ENCODE results near the gene SH2B2. TPM values are rescaled to one million over a fixed set of nuclear protein-coding genes. Genes with fewer than 3 reads are reported as not detected.
"Not testable (repeated sequence)": the region's sequence is repeated elsewhere in the genome, so short reads cannot be mapped to it uniquely, and the experiment has no call there.

Gene SH2B2
- total RNA-seq, 1 donor from 2014 or later = 13.6 TPM

- H3K4me3 ChIP-seq (ENCODE audit: low read depth, low read length) = no peak overlapping the region
- TF ChIP-seq, protein P1, sequence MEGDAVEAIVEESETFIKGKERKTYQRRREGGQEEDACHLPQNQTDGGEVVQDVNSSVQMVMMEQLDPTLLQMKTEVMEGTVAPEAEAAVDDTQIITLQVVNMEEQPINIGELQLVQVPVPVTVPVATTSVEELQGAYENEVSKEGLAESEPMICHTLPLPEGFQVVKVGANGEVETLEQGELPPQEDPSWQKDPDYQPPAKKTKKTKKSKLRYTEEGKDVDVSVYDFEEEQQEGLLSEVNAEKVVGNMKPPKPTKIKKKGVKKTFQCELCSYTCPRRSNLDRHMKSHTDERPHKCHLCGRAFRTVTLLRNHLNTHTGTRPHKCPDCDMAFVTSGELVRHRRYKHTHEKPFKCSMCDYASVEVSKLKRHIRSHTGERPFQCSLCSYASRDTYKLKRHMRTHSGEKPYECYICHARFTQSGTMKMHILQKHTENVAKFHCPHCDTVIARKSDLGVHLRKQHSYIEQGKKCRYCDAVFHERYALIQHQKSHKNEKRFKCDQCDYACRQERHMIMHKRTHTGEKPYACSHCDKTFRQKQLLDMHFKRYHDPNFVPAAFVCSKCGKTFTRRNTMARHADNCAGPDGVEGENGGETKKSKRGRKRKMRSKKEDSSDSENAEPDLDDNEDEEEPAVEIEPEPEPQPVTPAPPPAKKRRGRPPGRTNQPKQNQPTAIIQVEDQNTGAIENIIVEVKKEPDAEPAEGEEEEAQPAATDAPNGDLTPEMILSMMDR (conservative IDR thresholded peaks at IDR 0.05; ENCODE audit: low read depth, low read length) = no peak
- DNase-seq (ENCODE audit: low read depth) = no peak
Observed at GRCh38 chr7:102294589-102294988, 7.9 kb downstream of the SH2B2 start.

GRCh38 chr7:102295346-102296178 is 8.9 kb downstream of the SH2B2 start:
- no peak overlapping the region for H3K4me3 ChIP-seq (ENCODE audit: low read depth, low read length)
- TF ChIP-seq, protein P1 (conservative IDR thresholded peaks at IDR 0.05; ENCODE audit: low read depth, low read length) = no peak
- no peak for DNase-seq (ENCODE audit: low read depth)

GRCh38 chr7:102296179-102296438 is 9.4 kb downstream of the SH2B2 start:
- no peak overlapping the region for H3K4me3 ChIP-seq (ENCODE audit: low read depth, low read length)
- DNase-seq (ENCODE audit: low read depth) = no peak
- TF ChIP-seq, protein P1 (conservative IDR thresholded peaks at IDR 0.05; ENCODE audit: low read depth, low read length) = no peak

DNA sequence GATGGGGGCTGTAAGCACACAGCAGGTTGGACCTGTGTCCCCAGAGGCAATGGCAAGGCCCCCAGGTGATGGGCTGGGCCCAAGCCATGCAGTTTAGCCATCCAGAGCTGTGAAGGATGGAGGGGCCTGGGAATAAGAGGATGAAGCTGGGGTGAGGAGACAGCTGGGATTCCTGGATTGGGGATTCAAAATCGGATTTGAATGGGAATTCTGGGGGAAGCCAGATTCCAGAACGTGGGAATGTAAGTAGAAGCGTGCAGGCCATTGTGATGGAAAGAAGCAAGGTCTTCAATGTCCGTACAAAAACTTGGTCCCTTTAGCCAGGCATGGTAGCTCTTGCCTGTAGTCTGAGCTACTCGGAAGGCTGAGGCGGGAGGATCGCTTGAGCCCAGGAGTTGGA is 9.8 kb downstream of the SH2B2 start:
- no peak overlapping the region for H3K4me3 ChIP-seq (ENCODE audit: low read depth, low read length)
- no peak for DNase-seq (ENCODE audit: low read depth)
- TF ChIP-seq, protein P1 (conservative IDR thresholded peaks at IDR 0.05; ENCODE audit: low read depth, low read length) = no peak

DNA sequence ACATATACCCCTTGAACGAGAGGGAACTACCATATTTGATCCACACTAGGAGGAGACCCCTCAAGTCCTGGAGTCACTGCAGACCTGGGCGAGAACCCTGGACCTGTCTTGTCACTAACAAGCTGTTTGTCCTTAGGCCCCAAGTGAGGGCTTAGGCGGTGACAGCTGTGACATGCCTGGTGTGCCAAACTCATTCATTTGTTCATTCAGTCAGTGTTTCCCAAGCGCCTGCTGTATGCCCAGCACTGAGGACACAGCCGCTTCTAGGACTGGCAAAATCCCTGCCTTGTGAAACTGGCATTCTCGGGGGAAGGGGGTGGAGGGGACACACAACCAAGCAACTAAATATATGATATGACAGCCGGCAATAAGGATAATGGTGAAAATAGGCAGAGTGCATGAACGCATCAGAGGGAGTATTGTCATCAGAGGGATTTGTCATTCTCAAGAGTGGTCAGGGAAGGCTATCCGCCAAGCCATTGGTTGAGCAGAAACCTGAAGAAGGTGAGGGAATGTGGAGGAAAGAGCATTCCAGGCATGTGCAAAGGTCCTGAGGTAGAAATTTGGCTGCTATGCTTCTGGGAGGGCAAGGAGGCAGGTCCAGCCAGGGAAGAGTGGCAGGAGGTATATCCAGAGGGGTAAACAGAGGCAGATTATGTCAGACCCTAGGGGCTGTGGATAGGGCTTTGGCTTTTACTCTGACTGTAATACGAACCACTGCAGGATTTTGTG is 11.0 kb downstream of the SH2B2 start:
- DNase-seq (ENCODE audit: low read depth) = no peak
- TF ChIP-seq, protein P1 (conservative IDR thresholded peaks at IDR 0.05; ENCODE audit: low read depth, low read length) = no peak

GRCh38 chr7:102300643-102301221 is 14.1 kb downstream of the SH2B2 start:
- TF ChIP-seq, protein P1 (conservative IDR thresholded peaks at IDR 0.05; ENCODE audit: low read depth, low read length) = peak; percentile 45
- no peak for DNase-seq (ENCODE audit: low read depth)
- no peak overlapping the region for H3K4me3 ChIP-seq (ENCODE audit: low read depth, low read length)

More for the DNA sequence above, 11.0 kb downstream of the SH2B2 start:
- no peak overlapping the region for H3K4me3 ChIP-seq (ENCODE audit: low read depth, low read length)

DNA sequence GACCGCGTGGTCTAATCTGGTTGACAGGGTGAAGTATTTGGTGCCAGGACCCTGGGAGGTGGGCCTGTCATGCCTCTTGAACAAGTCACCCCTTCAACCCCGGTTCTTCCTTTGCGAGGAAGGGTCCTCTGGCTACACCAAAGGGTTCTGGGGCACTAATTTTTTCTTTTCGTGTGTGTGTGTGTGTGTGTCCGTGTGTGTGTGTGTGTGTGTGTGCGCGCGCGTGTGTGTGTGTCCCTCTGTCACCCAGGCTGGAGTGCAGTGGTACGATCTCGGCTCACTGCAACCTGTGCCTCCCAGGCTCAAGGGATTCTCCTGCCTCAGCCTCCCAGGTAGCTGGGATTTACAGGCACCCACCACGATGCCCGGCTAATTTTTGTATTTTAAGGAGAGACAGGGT is 14.7 kb downstream of the SH2B2 start:
- DNase-seq (ENCODE audit: low read depth); H3K4me3 ChIP-seq (ENCODE audit: low read depth, low read length): not testable (repeated sequence)

All from epithelial cell of proximal tubule (primary cell).